ENCODE measurements around the gene RB1. TPM values are rescaled to one million over a fixed set of nuclear protein-coding genes. Genes with fewer than 3 reads are reported as not detected.

RB1 gene
- total and polyA plus RNA-seq, 2 experiments from 2014 or later, result 19.5 to 22.3 TPM

- peaks cover 30% of the 10 kb centered on the region for H3K36me3 Mint-ChIP-seq (ENCODE audit: low read depth)
- Histone ChIP-seq H2AFZ (no peak overlapping the region), H3K9me2 (ENCODE audit: insufficient read depth) (no peaks in the 10 kb centered on the region), H3K36me3 (ENCODE audit: insufficient read depth) (no peaks in the 10 kb centered on the region), H3K27ac (ENCODE audit: low read depth) (no peak overlapping the region), H3K4me3 (no peak overlapping the region), H3K4me2 (no peak overlapping the region), H3F3A (replicated peaks; ENCODE audit: low read depth) (no peaks in the 10 kb centered on the region), H4K20me1 (replicated peaks; ENCODE audit: insufficient read depth) (no peaks in the 10 kb centered on the region), H3K27me3 (ENCODE audit: insufficient read depth) (no peaks in the 10 kb centered on the region), H3K4me1 (ENCODE audit: insufficient read depth) (no peaks in the 10 kb centered on the region), H3K79me2 (replicated peaks; ENCODE audit: insufficient read depth) (no peaks in the 10 kb centered on the region)
- DNase-seq (ENCODE audit: low spot score), result no peak
- H3K9me3 Mint-ChIP-seq, result peaks cover 27% of the 10 kb centered on the region
- H3K27me3 Mint-ChIP-seq (ENCODE audit: insufficient read depth, low read depth, poor library complexity), result no peaks in the 10 kb centered on the region
- no peak overlapping the region; the same call in 1 of the 2 replicates for H3K27ac Mint-ChIP-seq
- no peak for ATAC-seq
- H3K4me3 Mint-ChIP-seq, result no peak overlapping the region
- H3K4me1 Mint-ChIP-seq, result no peaks in the 10 kb centered on the region
- TF ChIP-seq ZNF462 (CRISPR knock-in tag; IDR thresholded peaks at IDR 0.05), result no peak
- no peak for TF ChIP-seq POLR2AphosphoS5 (IDR thresholded peaks at IDR 0.05; ENCODE audit: low read depth)
- TF ChIP-seq ETS1 (IDR thresholded peaks at IDR 0.05), result no peak
- TF ChIP-seq EZH2phosphoT487 (IDR thresholded peaks at IDR 0.05; ENCODE audit: unreplicated experiment), result no peak
- TF ChIP-seq NANOG (IDR thresholded peaks at IDR 0.05; ENCODE audit: borderline replicate concordance), result no peak
- no peak for TF ChIP-seq STAT1 (IDR thresholded peaks at IDR 0.05; ENCODE audit: unreplicated experiment)
- no peak for TF ChIP-seq JUNB (IDR thresholded peaks at IDR 0.05; ENCODE audit: unreplicated experiment)
- no peak for TF ChIP-seq EZH2 (IDR thresholded peaks at IDR 0.05; ENCODE audit: low read depth, unreplicated experiment)
- TF ChIP-seq CTCF (conservative IDR thresholded peaks at IDR 0.05; ENCODE audit: low read depth in 2 of 2), result no peak
- TF ChIP-seq CREB1 (CRISPR knock-in tag; IDR thresholded peaks at IDR 0.05; ENCODE audit: low read depth), result no peak
- no peak for TF ChIP-seq ZNF114 (CRISPR knock-in tag; IDR thresholded peaks at IDR 0.05)
Measured at GRCh38 chr13:48398450-48399095, 95.0 kb downstream of the RB1 start.

Data from GM23338 (cell line).